GM19372 (cell line): ENCODE data around the gene CLDN25.
"Not testable (repeated sequence)": the region's sequence is repeated elsewhere in the genome, so short reads cannot be mapped to it uniquely, and the experiment has no call there.

Experiments used
- ATAC-seq: cut with Tn5 transposase; IDR thresholded peaks from one replicate; pipeline ENCODE4 v1.9.1; 2021; ENCODE audit warnings: mild to moderate bottlenecking, low read depth, moderate library complexity; ENCODE audit not compliant: unreplicated experiment

The CLDN25 gene

DNA sequence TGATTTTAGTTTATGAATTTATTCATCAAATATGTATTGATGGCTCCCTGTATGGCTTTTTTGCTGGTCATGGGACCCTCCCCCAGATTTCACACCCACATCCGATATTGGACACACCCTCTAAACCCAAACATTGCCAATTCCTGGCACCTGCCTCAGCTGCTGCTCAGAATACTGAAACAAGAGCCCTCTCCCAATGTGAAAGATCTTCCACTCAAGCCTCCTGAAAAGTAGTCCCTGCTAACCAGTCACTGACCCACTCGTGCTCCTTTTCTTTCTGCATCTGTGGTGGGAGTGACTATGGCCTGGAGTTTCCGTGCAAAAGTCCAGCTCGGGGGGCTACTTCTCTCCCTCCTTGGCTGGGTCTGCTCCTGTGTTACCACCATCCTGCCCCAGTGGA lies at the start of gene CLDN25:
CLDN25 (plus strand) TSS at position 301 of the 400 bp plus-strand sequence; CDS start at position 301, 0 bp downstream.
- ATAC-seq = no peak

DNA sequence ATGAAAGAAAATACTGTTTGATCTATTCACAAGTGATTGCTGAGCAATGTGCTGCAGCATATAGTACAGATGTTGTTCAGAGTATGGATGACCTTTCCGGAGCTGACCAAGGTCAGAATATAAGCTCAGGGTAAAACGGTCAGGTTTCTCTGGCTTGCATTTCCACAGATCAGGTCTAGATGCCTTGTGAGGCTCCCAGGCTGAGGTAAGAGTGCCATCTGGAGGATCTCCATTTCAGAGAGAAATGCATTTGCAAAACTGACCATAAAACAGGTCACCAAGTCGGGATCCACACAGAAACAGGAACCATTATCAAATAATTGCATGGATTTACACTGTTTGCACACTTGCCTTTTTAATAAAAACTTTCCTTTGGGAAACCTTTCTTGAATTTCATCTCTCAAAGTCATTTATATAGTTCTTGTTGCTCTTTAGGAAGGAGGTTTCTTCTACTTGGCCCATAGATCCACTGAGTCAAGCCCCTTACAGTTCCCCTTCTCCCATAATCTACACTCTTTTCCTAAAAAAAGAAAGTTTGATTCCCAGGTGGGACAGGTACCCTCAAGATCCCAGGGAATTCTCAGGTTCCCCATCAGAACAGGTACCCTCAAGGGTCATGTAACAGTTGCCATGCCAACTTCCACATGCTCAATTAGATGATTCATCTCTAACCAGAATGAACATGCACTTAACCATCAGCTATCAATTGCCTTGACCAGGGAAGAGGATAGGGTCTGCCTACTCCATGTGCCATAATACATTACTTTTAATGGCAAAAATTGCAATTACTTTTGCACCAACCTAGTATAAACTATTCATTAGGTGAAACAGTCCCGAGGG lies 48.5 kb upstream of the CLDN25 start:
- no peak for ATAC-seq

DNA sequence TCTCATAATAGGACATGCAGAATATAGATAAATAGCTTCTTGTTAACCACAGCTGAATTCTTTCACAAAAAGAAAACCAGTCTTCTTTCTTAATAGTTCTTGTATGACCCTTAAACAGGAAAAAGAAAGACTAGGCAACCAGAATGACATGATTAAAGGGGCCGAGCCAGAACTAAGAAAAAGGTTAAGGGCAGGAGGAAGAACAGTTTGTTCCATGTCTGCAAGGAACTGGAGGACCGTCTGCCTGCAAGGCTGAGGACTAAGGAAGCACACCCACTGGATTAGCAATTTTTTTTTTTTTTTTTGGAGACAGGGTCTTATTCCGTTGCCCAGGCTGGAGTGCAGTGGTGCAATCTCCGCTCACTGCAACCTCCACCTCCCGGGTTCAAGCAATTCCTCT lies 47.5 kb upstream of the CLDN25 start:
- no peak for ATAC-seq

DNA sequence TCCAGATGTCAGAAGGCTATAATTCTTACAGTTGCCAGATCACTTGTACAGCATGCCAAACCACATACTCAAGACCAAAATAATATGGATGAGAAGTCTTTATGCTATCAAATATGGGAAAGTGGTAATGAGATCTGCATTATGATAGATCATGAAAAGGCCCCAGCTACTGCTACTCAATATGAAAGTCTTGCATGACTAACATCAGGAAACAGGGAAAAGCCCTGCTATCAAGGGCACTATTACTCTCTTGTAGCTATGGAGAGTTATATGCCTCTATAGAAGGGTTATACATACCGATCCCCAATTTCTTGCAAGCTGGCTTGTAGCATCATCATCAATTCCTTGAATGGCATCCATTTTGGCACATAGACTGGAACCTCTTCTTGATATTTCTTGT lies 43.3 kb upstream of the CLDN25 start:
- no peak for ATAC-seq

- ATAC-seq = no peak
These were observed 26.7 kb upstream of the CLDN25 start for GRCh38 chr11:113752932-113753331.

- ATAC-seq = no peak
These were observed 19.4 kb upstream of the CLDN25 start for GRCh38 chr11:113760241-113760640.

DNA sequence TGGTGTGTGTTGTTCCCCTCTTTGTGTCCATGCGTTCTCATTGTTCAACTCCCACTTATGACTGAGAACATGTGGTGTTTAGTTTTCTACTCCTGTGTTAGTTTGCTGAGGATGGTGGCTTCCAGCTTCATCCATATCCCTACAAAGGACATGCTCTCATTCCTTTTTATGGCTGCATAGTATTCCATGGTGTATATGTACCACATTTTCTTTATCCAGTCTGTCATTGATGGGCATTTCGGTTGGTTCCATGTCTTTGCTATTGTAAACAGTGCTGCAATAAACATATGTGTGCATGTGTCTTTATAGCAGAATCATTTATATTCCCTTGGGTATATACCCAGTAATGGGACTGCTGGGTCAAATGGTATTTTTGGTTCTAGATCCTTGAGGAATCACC lies 16.6 kb upstream of the CLDN25 start:
- ATAC-seq = not testable (repeated sequence)

DNA sequence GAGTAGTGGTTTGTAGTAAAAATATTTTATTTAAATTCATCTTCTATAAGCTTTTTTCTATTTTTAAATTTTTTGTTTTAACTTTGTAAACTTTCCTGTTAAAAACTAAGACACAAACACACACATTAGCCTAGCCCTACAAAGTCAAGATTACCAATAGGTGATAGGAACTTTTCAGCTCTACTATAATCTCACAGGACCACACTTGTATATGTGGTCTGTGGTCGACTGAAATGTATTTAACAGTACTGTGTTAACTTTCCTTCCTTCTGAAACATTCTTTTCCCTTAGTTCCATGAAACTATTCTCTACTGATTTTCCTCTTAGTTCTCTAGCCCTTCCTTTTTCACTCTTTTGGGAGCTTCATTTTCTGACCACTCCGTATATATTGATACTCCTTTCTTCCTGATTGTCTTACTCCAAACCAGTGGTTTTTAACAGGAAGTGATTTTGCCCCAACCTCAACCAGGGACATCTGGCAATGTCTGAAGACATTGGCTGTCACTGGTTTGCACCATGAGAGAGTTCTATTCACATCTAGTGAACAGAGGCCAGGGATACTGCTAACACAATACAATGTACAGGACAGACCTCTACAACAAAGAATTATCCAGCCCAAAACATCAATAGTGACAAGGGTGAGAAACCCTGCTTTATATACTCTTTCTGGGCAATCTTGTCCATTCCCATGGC lies 14.9 kb upstream of the CLDN25 start:
- no peak for ATAC-seq

GRCh38 chr11:113771964-113772363 lies 7.6 kb upstream of the CLDN25 start:
- no peak for ATAC-seq

- no peak for ATAC-seq
These were observed 6.5 kb upstream of the CLDN25 start for GRCh38 chr11:113773092-113773415.

- peak; percentile 98 for ATAC-seq
These were observed 6.0 kb upstream of the CLDN25 start, which contains the start of gene ZW10 for GRCh38 chr11:113773416-113774173. ZW10 (minus strand) TSS chr11:113773692; CDS start chr11:113773666, 26 bp downstream.

DNA sequence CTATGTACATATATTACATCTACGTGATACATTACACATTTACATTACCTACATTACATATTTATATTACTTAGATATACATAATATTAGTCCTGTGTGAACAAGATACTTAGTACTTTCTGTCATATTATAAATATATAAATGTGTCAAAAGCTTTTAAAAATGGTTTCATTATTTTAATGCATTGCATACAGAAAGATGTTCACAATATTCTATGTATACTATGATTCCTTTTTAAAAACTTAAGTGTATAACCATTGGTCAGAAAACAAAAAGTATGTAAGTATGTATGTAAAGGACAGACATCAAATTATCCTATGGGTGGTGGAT lies 5.5 kb upstream of the CLDN25 start:
- no peak for ATAC-seq

GRCh38 chr11:113778111-113778910 lies 1.3 kb upstream of the CLDN25 start:
- ATAC-seq = no peak

GRCh38 chr11:113781682-113782081 lies 2.1 kb downstream of the CLDN25 start:
- no peak for ATAC-seq

- no peak for ATAC-seq
These were observed 2.5 kb downstream of the CLDN25 start for GRCh38 chr11:113782134-113782533.

GRCh38 chr11:113789016-113789415 lies 9.4 kb downstream of the CLDN25 start:
- ATAC-seq = not testable (repeated sequence)

DNA sequence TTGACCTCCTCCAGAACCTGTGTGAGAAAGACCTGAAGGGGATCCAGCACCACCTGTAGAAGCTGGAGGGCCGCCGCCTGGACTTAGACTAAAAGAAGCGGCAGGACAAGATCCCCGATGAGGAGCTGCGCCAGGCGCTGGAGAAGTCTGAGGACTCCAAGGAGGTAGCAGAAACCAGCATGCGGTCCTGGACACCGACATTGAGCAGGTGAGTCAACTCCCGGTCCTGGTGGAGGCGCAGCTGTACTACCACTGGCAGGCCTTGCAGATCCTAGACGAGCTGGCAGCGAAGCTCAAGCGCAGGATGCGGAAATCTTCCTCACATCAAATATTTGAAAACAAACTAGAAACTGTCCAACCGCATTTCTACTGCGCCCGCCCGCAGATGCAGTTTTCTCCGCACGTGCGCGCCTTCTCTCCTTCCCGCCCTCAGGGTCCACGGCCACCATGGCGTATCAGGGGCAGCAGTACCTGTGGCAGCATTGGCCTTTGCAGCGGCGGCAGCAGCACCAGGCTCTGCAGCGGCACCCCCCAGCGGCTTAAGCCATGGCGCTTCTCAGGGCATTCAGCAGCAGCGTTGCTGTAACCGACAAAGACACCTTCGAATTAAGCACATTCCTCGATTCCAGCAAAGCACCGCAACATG lies 10.2 kb downstream of the CLDN25 start:
- ATAC-seq = no peak

GRCh38 chr11:113796663-113797259 lies 17.2 kb downstream of the CLDN25 start:
- peak; percentile 84 for ATAC-seq

- no peak for ATAC-seq
These were observed 23.0 kb downstream of the CLDN25 start for GRCh38 chr11:113802621-113803020.

GRCh38 chr11:113805640-113806039 lies 26.0 kb downstream of the CLDN25 start:
- no peak for ATAC-seq
